ENCODE data around the gene SSC5D. TPM values are rescaled to one million over a fixed set of nuclear protein-coding genes. Genes with fewer than 3 reads are reported as not detected.

The SSC5D gene
- total RNA-seq, 1 experiment from 2014 or later, result 3.2 TPM

- WGBS (ENCODE audit: extremely low coverage, insufficient read length, low lambda C conversion rate), result no CpG with 5 or more reads among the region's 18 CpGs
- H3K4ac ChIP-seq (ENCODE audit: low read depth, low read length), result no peak overlapping the region
- no peaks in the 10 kb centered on the region for H3K27me3 ChIP-seq (ENCODE audit: insufficient read depth, low read length)
- H3K4me1 Mint-ChIP-seq, result peaks cover 23 to 37% of the 10 kb centered on the region in 2 experiments
- H4K91ac ChIP-seq (ENCODE audit: insufficient read length, low read depth, low read length), result no peak overlapping the region
- no peaks in the 10 kb centered on the region for H3K79me1 ChIP-seq (ENCODE audit: insufficient read depth, low read depth, low read length, poor library complexity, severe bottlenecking)
- no peaks in the 10 kb centered on the region for H3K9me3 ChIP-seq (ENCODE audit: control insufficient read depth, low read depth, low read length)
- H2AFZ ChIP-seq (ENCODE audit: low read length), result no peak overlapping the region
- no peak overlapping the region for H3K4me3 Mint-ChIP-seq
- DNase-seq, result no peak
- no peaks in the 10 kb centered on the region for H3K79me2 ChIP-seq (ENCODE audit: insufficient read depth, low read length)
- no peak overlapping the region for H3K27ac Mint-ChIP-seq
- no peaks in the 10 kb centered on the region for H3K9me3 Mint-ChIP-seq
- peaks cover 5% of the 10 kb centered on the region for H3K23me2 ChIP-seq (ENCODE audit: insufficient read length, low read depth, low read length, poor library complexity, severe bottlenecking)
- H3T11ph ChIP-seq (ENCODE audit: low read length), result no peak overlapping the region
- H4K8ac ChIP-seq (replicated peaks; ENCODE audit: insufficient read length, low read depth, low read length), result no peak overlapping the region
- H3K23ac ChIP-seq (ENCODE audit: insufficient read length, low read depth, low read length), result no peak overlapping the region
- H4K5ac ChIP-seq (ENCODE audit: insufficient read length, low read depth, low read length), result no peak overlapping the region
- no peaks in the 10 kb centered on the region for H3K4me1 ChIP-seq (ENCODE audit: insufficient read depth, low read length)
- no peak overlapping the region for H2BK15ac ChIP-seq (ENCODE audit: low read depth, low read length)
- H3K27me3 Mint-ChIP-seq (ENCODE audit: low read depth), result peaks cover 12% of the 10 kb centered on the region
- H4K20me1 ChIP-seq (ENCODE audit: control insufficient read depth, insufficient read depth, insufficient read length), result no peaks in the 10 kb centered on the region
- no peak overlapping the region for H2BK5ac ChIP-seq (ENCODE audit: insufficient read length, low read length)
- no peak overlapping the region for H3K9ac ChIP-seq (ENCODE audit: extremely low read depth, insufficient read length, low read length)
- H3K27ac ChIP-seq (ENCODE audit: insufficient read length, low read depth, low read length), result no peak overlapping the region
- H2BK120ac ChIP-seq (ENCODE audit: low read depth, low read length, poor library complexity, severe bottlenecking), result no peak overlapping the region
- H3K36me3 Mint-ChIP-seq (ENCODE audit: insufficient read depth in 1 of 3, low read depth in 3 of 3), result no peaks in the 10 kb centered on the region; a peak in 1 of 7 replicates
- no peak overlapping the region; the same call in 1 of the 2 replicates for H3K14ac ChIP-seq (ENCODE audit: insufficient read depth, low read length)
- H3K18ac ChIP-seq (ENCODE audit: insufficient read length, low read depth, low read length), result no peak overlapping the region
- no peak overlapping the region for H2BK20ac ChIP-seq (ENCODE audit: low read depth, low read length, poor library complexity, severe bottlenecking)
- H2BK12ac ChIP-seq (ENCODE audit: insufficient read length, low read depth, low read length), result no peak overlapping the region
- no peak for TF ChIP-seq CTCF (conservative IDR thresholded peaks at IDR 0.05)
- H3K56ac ChIP-seq (ENCODE audit: insufficient read length, low read depth, low read length), result no peak overlapping the region
- no peak overlapping the region for H3K4me2 ChIP-seq (ENCODE audit: insufficient read depth, insufficient read length, low read length)
- no peak overlapping the region for H2AK5ac ChIP-seq (ENCODE audit: insufficient read length, low read length)
Measured at GRCh38 chr19:55493052-55493644, 4.9 kb downstream of the SSC5D start.

Data from H9 (cell line).